ENCODE measurements around the gene FAM98C.
"Not testable (repeated sequence)": the region's sequence is repeated elsewhere in the genome, so short reads cannot be mapped to it uniquely, and the experiment has no call there.

The FAM98C gene

GRCh38 chr19:38402967-38403674, at the start of gene FAM98C:
Gene FAM98C (plus strand): TSS chr19:38403093. CDS start chr19:38403154, 61 bp downstream.
- peak; percentile 99 for DNase-seq

- no peak for DNase-seq
These were observed 46.9 kb upstream of the FAM98C start for GRCh38 chr19:38355728-38356725.

GRCh38 chr19:38358071-38358470, 44.8 kb upstream of the FAM98C start:
- no peak for DNase-seq

- DNase-seq: no peak
These were observed 43.5 kb upstream of the FAM98C start for GRCh38 chr19:38359242-38360021.

GRCh38 chr19:38360351-38360750, 42.5 kb upstream of the FAM98C start:
- DNase-seq: no peak

- no peak for DNase-seq
These were observed 41.9 kb upstream of the FAM98C start for GRCh38 chr19:38360839-38361631.

GRCh38 chr19:38361633-38362075, 41.2 kb upstream of the FAM98C start:
- peak; percentile 85 for DNase-seq

- peak; percentile 75 for DNase-seq
These were observed 40.6 kb upstream of the FAM98C start for GRCh38 chr19:38362076-38362945.

GRCh38 chr19:38362946-38363688, 39.8 kb upstream of the FAM98C start:
- DNase-seq: not testable (repeated sequence)

- no peak for DNase-seq
These were observed 35.9 kb upstream of the FAM98C start for GRCh38 chr19:38367041-38367440.

GRCh38 chr19:38369584-38369983, 33.3 kb upstream of the FAM98C start:
- DNase-seq: no peak

- DNase-seq: no peak
These were observed 32.6 kb upstream of the FAM98C start for GRCh38 chr19:38370299-38370698.

- DNase-seq: no peak
These were observed 31.8 kb upstream of the FAM98C start for GRCh38 chr19:38371081-38371480.

- DNase-seq: no peak
These were observed 29.0 kb upstream of the FAM98C start for GRCh38 chr19:38373907-38374331.

- peak; percentile 99 for DNase-seq
These were observed 28.4 kb upstream of the FAM98C start, which contains the start of gene PSMD8 for GRCh38 chr19:38374332-38375097. Gene PSMD8 (plus strand): TSS chr19:38374571. CDS start chr19:38374602, 31 bp downstream.

- no peak for DNase-seq
These were observed 27.8 kb upstream of the FAM98C start for GRCh38 chr19:38375098-38375493.

- no peak for DNase-seq
These were observed 27.1 kb upstream of the FAM98C start for GRCh38 chr19:38375748-38376147.

- no peak for DNase-seq
These were observed 26.3 kb upstream of the FAM98C start for GRCh38 chr19:38376576-38376975.

GRCh38 chr19:38377052-38377451, 25.8 kb upstream of the FAM98C start:
- no peak for DNase-seq
